Lung (tissue), 12 donors: ENCODE measurements around the gene SLC9A1. TPM values are rescaled to one million over a fixed set of nuclear protein-coding genes. Genes with fewer than 3 reads are reported as not detected.

Experiments
- ATAC-seq: fragments of 200-7000 bp; cut with Tn5 transposase; one replicate; pipeline ENCODE4 v1.9.1; 2020; ENCODE audit warnings: moderate number of reproducible peaks; ENCODE audit not compliant: insufficient read depth, low FRiP score
- DNase-seq, 3 donors: peaks; one replicate each; pipeline ENCODE4 v3.0.0-alpha.2; 2013 to 2017
- H3K27ac ChIP-seq, 2 donors: one replicate each; pipeline ENCODE4 v1.5.1; 2013; ENCODE audit warnings: mild to moderate bottlenecking in 2 of 2, moderate library complexity in 2 of 2, control low read depth in 1 of 2, inconsistent platforms in 1 of 2, low read depth in 1 of 2, low read length in 1 of 2
- H3K27me3 ChIP-seq, 3 donors: one replicate each; pipeline ENCODE4 v1.5.1; 2013; ENCODE audit warnings: low read length in 2 of 3; ENCODE audit not compliant: control insufficient read depth in 3 of 3, insufficient read depth in 3 of 3
- H3K36me3 ChIP-seq, 4 donors: one replicate each; pipeline ENCODE4 v1.5.1; 2013; ENCODE audit warnings: low read length in 4 of 4, mild to moderate bottlenecking in 1 of 4, moderate library complexity in 1 of 4; ENCODE audit not compliant: control insufficient read depth in 4 of 4, insufficient read depth in 4 of 4
- H3K4me1 ChIP-seq, 5 donors: one replicate each; pipeline ENCODE4 v1.5.1; 2013; ENCODE audit warnings: low read length in 5 of 5, mild to moderate bottlenecking in 2 of 5, moderate library complexity in 1 of 5; ENCODE audit not compliant: control insufficient read depth in 5 of 5, insufficient read depth in 5 of 5
- H3K4me3 ChIP-seq: one replicate; pipeline ENCODE4 v1.5.1; 2013; ENCODE audit warnings: mild to moderate bottlenecking, control low read depth, moderate library complexity
- H3K9ac ChIP-seq, 2 donors: one replicate each; pipeline ENCODE4 v1.5.1; 2013; ENCODE audit warnings: low read length in 2 of 2, control low read depth in 1 of 2; ENCODE audit not compliant: insufficient read depth in 1 of 2
- H3K9me3 ChIP-seq, 4 donors: one replicate each; pipeline ENCODE4 v1.5.1; 2013; ENCODE audit warnings: low read length in 3 of 4, mild to moderate bottlenecking in 1 of 4, moderate library complexity in 1 of 4; ENCODE audit not compliant: control insufficient read depth in 4 of 4, insufficient read depth in 3 of 4
- WGBS, 2 donors: extraction: QIAGEN DNeasy Blood & Tissue Kit; methylation state at CpG; one replicate each; pipeline ENCODE4 v1.1.7; 2013; 5-methylcytosine and 5-hydroxymethylcytosine counted together
- polyA plus RNA-seq, 2 donors: library from polyadenylated mRNA; stranded (reverse); fragments of 200-250 nt; gene quantifications; one replicate each; pipeline ENCODE4 v1.2.1, GENCODE V29; 2013
- total RNA-seq, 2 donors: library from RNA; depleted of rRNA in 1 of 2; stranded (reverse); fragments of >200 nt in 1 of 2; gene quantifications; one replicate each; pipeline ENCODE4 v1.2.1, GENCODE V29; 2014 to 2021
- TF ChIP-seq, protein P1 (sequence below): IDR thresholded peaks from 2 replicates; pipeline ENCODE4 v1.5.1; 2012; ENCODE audit warnings: mild to moderate bottlenecking; ENCODE audit errors: control extremely low read depth, extremely low read depth
- donor health status: control.
- donor health status: control.
- donor health status: Bipolar disorder and iron deficiency.
- donor health status: healthy.
- donor health status: DM: yes; HTN: yes; CAD: no.

SLC9A1 gene
- total and polyA plus RNA-seq, 4 donors: 19.3 to 48.0 (median 24.6) TPM

DNA sequence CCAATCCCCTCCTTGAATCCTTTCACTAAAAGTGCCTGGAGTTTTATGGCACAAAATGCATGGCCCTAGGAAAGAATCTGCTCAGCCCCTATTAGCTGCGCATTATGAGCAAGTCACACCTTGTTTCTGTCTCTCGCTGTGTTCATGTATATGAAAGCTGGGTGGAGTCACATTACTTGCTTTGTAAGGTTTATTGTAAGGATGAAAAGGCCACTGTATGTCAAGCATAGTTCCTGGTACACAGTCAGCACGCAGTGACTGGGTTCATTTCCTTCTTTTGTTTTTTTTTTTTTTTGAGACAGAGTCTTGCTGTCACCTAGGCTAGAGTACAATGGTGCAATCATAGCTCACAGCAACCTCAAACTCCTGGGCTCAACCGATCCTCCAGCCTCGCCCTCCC is 6.7 kb upstream of the SLC9A1 start:
- TF ChIP-seq, protein P1, sequence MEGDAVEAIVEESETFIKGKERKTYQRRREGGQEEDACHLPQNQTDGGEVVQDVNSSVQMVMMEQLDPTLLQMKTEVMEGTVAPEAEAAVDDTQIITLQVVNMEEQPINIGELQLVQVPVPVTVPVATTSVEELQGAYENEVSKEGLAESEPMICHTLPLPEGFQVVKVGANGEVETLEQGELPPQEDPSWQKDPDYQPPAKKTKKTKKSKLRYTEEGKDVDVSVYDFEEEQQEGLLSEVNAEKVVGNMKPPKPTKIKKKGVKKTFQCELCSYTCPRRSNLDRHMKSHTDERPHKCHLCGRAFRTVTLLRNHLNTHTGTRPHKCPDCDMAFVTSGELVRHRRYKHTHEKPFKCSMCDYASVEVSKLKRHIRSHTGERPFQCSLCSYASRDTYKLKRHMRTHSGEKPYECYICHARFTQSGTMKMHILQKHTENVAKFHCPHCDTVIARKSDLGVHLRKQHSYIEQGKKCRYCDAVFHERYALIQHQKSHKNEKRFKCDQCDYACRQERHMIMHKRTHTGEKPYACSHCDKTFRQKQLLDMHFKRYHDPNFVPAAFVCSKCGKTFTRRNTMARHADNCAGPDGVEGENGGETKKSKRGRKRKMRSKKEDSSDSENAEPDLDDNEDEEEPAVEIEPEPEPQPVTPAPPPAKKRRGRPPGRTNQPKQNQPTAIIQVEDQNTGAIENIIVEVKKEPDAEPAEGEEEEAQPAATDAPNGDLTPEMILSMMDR: no peak
- ATAC-seq (no peak), DNase-seq (no peak)
- WGBS, 2 donors: 51 to 58% methylated on average over 5 of the region's 5 CpGs
- Histone ChIP-seq H3K9ac (no peak overlapping the region), H3K4me1 (peaks cover 0 to 2% (median 0%) of the 10 kb centered on the region in 5 donors), H3K9me3 (no peaks in the 10 kb centered on the region), H3K36me3 (no peaks in the 10 kb centered on the region), H3K4me3 (no peak overlapping the region), H3K27me3 (no peaks in the 10 kb centered on the region), H3K27ac (no peak overlapping the region)

DNA sequence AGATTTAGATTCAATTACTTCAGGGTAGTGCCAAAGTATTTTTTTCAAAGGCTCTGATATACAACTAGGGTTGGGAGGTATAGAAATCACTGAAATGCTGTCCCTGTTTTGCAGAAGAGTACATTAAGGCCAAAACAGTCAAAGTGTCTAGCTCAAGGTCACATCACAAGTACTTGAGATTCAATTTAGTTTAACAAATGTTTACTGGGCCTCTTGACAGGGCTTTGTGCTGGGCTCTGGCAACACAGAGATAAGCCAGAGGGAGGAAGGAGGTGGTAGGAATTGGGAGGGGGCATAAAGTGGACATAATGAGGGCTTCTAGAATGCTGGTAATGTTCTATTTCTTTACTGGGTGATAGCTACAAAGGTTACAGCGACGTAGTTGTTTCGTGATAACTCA is 2.3 kb upstream of the SLC9A1 start:
- H3K4me3 ChIP-seq: no peak overlapping the region
- TF ChIP-seq, protein P1: no peak
- H3K27me3 ChIP-seq: no peaks in the 10 kb centered on the region
- H3K9me3 ChIP-seq: no peaks in the 10 kb centered on the region
- H3K36me3 ChIP-seq: no peaks in the 10 kb centered on the region
- no peak overlapping the region for H3K9ac ChIP-seq
- peaks cover 9 to 24% (median 13%) of the 10 kb centered on the region in 5 donors for H3K4me1 ChIP-seq
- H3K27ac ChIP-seq: no peak overlapping the region
- WGBS, 2 donors: 73 to 93% methylated on average over 3 of the region's 3 CpGs
- DNase-seq (no peak), ATAC-seq (no peak)

DNA sequence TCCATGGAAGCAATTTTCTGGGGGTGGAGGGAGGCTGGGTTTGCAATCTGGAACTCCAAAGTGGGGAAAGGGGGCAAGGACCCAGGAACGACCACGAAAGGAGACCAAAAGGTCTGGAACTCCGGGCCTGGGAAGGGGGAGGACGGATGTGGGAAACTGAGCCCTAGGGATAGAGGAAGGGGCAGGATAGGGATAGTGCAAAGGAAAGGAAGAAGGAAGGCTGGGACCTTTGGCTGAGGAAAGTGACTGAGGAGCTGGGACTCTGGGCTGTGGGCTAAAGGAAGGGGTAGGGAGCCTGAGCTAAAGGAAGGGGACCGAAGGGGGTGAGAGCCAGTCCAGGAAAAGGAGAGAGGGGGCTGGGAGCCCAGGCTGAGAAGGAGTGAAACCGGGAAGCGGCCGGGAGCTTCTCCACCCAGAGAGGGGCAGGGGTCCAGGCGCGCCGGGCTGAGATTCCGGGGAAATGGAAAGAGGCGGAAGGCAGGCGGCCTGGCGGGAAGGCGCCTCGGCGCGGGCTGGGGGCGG is 395 bp downstream of the SLC9A1 start:
- Histone ChIP-seq H3K27me3 (no peaks in the 10 kb centered on the region), H3K4me1 (peaks cover 9 to 29% (median 21%) of the 10 kb centered on the region in 5 donors), H3K9me3 (no peaks in the 10 kb centered on the region), H3K9ac (peak overlapping the region; percentile 8 to 83), H3K27ac (peak overlapping the region; percentile 92 to 95), H3K4me3 (peak overlapping the region; percentile 60), H3K36me3 (no peaks in the 10 kb centered on the region)
- ATAC-seq (peak; percentile 16), DNase-seq (no peak)
- TF ChIP-seq, protein P1: no peak
- WGBS, 2 donors: 8 to 17% methylated on average over 12 to 20 of the region's 20 CpGs

DNA sequence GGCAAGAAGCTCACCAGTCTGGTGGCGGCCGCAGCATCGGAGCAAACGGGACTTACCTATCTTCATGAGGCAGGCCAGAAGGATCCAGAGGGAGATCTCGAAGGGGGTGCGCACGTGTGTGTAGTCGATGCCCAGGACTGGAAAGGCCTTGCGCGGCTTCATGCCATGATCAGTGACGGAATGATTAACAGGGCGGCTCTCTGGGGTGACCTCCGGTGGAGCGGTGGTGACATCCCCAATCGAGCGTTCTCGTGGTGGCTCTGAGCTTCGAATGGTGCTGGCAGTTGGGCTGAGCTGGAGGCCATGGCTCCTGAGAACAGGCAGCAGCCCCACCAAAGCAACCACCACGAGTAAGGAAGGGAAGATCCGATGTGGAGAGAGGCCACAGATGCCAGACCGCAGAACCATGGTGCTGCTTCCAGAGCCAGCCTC is 982 bp downstream of the SLC9A1 start:
- peak overlapping the region in 1 of 2 donors; percentile 8 for H3K9ac ChIP-seq
- no peaks in the 10 kb centered on the region for H3K36me3 ChIP-seq
- TF ChIP-seq, protein P1: no peak
- H3K4me3 ChIP-seq: no peak overlapping the region
- ATAC-seq (no peak), DNase-seq (no peak)
- no peaks in the 10 kb centered on the region for H3K27me3 ChIP-seq
- WGBS, 2 donors: 88 to 89% methylated on average over 21 of the region's 21 CpGs
- no peaks in the 10 kb centered on the region for H3K9me3 ChIP-seq
- H3K4me1 ChIP-seq: peaks cover 9 to 29% (median 21%) of the 10 kb centered on the region in 5 donors
- H3K27ac ChIP-seq: peak overlapping the region; percentile 89 to 92
